Measurements from ENCODE around the gene GABRB1. TPM values are rescaled to one million over a fixed set of nuclear protein-coding genes. Genes with fewer than 3 reads are reported as not detected.

GABRB1 gene
- total RNA-seq, 1 donor from 2014 or later, result 0.47 TPM

- DNase-seq (ENCODE audit: extremely low read depth, low read depth, low spot score), result no peak
Observed at GRCh38 chr4:47045261-47045660, 13.9 kb downstream of the GABRB1 start.

- no peak for DNase-seq (ENCODE audit: extremely low read depth, low read depth, low spot score)
Observed at GRCh38 chr4:47049347-47049746, 18.0 kb downstream of the GABRB1 start.

DNA sequence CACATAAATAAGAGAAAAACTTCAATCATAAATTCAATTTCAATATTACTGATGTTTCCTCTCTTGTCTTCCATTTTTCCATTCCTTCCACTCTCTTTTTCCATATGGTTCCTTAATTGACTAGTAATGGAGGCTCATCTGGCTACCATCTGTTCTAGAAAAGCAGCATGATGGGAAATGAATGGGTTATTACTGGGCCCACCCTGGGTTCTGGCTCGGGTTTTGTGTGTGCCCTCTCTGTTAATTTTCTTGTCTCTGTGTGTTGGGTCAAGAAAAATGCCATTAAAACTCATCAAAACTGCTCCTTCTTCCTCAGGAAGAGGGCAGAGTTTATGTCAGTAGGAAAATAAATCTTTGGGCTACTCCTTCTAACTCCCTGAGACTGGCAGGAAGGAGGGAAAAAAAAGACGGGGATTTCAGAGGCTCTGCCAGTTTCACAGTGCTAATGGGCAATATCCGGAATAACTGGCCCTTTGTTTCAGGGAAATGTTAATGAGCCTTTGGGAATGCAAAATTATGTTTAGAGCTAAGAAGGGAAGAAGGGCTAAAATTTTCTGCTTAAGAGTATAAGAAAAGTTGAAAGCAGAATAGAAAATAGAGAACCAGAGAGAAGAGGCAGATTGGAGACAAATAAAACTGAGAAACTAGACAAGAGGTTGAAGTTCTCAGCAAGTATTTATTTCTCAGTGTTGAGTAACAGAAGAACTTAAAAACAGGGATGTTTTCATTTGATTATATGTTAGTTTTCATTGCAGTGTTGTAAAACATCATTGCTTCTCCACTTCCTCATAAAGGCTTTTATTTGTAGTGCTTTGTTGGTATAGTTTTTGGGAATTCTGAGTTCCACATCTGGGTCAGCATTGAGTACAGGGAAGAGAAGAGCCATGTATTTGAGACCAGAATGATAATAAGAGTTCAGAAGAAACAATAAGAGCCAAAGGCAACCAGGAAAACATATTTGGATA lies 19.7 kb downstream of the GABRB1 start:
- DNase-seq (ENCODE audit: extremely low read depth, low read depth, low spot score), result no peak

DNA sequence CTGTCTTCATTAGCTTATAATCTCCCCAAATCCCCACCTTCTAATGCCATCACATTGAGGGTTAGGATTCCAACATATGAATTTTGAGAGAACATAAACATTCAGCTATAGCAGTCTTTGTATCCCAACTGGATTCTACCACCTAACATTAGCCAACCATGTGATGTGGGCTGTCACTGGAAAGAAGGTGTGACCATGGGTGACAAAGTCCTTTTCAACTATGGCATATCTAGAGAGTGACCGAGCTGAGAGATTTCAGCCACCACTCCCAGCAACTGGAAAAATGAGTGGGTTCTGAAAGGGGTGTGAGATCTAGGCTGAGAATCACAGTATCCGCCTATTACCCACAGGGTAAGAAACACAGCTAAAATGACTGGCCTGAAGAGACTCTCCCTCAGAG lies 22.1 kb downstream of the GABRB1 start:
- DNase-seq (ENCODE audit: extremely low read depth, low read depth, low spot score), result no peak

- DNase-seq (ENCODE audit: extremely low read depth, low read depth, low spot score), result no peak
Observed at GRCh38 chr4:47054130-47054529, 22.8 kb downstream of the GABRB1 start.

- DNase-seq (ENCODE audit: extremely low read depth, low read depth, low spot score), result no peak
Observed at GRCh38 chr4:47057991-47058390, 26.6 kb downstream of the GABRB1 start.

DNA sequence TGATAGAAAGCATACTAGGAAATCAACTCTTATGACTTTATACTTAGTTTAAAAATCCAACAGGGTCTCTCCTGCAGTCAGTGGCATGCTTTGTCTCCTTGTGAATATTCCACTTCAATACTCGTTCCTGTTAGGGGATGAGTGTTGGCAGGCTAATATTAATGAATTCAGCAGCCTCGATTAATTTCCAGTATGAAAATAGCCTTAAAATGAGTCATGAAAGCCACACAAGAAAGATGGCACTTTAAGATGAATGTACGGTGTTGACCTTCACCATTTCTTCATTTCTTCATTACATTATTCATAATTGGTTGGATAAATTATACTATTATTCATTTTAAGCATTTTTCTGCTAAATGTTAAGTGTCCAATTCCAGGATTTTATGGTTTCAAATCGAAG lies 29.2 kb downstream of the GABRB1 start:
- DNase-seq (ENCODE audit: extremely low read depth, low read depth, low spot score), result no peak

GRCh38 chr4:47061435-47061834 lies 30.1 kb downstream of the GABRB1 start:
- no peak for DNase-seq (ENCODE audit: extremely low read depth, low read depth, low spot score)

GRCh38 chr4:47065051-47065481 lies 33.7 kb downstream of the GABRB1 start:
- no peak for DNase-seq (ENCODE audit: extremely low read depth, low read depth, low spot score)

- DNase-seq (ENCODE audit: extremely low read depth, low read depth, low spot score), result no peak
Observed at GRCh38 chr4:47068986-47069385, 37.6 kb downstream of the GABRB1 start.

DNA sequence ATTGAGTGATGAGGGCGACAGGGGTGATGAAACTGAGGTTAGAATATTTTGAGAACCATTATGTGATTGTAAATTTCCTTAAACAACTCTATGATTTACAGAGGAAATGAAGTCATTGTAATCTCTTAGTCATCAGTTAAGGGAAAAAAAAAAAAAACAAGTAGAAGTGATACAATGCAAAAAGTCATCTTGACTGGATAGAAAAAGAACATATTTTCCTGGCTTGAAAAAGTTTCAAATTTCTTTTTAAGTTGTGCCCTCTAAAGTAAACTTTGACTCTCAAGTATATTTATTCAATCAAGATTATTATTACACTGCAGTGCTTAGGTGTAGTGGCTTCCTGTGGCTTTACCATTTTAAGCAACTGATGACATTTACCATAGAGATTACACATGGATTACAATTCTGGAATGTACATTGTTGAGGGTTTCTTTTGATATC lies 40.6 kb downstream of the GABRB1 start:
- DNase-seq (ENCODE audit: extremely low read depth, low read depth, low spot score), result peak; percentile 12

GRCh38 chr4:47073647-47074046 lies 42.3 kb downstream of the GABRB1 start:
- DNase-seq (ENCODE audit: extremely low read depth, low read depth, low spot score), result no peak

GRCh38 chr4:47074816-47075215 lies 43.4 kb downstream of the GABRB1 start:
- no peak for DNase-seq (ENCODE audit: extremely low read depth, low read depth, low spot score)

DNA sequence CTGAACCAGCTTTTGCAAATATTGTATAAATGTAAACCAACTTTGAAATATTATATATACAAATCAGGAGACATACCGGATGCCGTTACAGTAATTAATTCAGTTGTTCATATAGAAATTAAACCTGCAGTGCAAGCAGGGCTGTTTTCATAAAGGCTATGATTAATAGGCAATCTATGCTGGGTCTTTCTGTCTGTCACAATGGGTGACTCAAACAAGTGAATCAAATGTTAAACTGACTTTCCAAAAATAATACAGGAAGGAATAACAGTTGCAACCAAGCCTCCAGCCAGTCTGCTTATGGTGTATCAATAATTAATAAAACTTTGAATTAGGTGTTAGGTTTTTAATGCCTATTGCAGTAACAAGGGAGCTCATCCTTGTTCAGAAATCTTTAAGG lies 43.9 kb downstream of the GABRB1 start:
- DNase-seq (ENCODE audit: extremely low read depth, low read depth, low spot score), result no peak

GRCh38 chr4:47075919-47076318 lies 44.6 kb downstream of the GABRB1 start:
- no peak for DNase-seq (ENCODE audit: extremely low read depth, low read depth, low spot score)

- no peak for DNase-seq (ENCODE audit: extremely low read depth, low read depth, low spot score)
Observed at GRCh38 chr4:47084111-47084510, 52.7 kb downstream of the GABRB1 start.

DNA sequence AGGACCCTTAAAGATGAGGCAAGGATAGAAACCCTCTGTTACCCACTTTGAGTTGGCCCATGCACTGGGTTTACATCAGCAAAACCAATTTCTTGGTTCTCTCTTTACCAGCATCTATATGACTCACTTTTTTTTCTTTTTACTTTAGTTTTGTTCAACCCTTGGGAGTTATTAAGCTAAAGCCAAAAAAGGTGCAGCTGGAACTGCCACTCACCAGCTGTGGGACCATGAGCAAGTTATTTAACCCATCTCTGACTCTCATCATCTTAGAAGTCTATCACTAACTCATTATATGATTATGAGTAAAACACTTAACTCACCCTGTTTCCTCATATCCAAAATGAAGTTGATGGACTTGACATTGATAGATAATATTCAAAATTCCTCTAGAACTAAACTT lies 53.4 kb downstream of the GABRB1 start:
- DNase-seq (ENCODE audit: extremely low read depth, low read depth, low spot score), result no peak

DNA sequence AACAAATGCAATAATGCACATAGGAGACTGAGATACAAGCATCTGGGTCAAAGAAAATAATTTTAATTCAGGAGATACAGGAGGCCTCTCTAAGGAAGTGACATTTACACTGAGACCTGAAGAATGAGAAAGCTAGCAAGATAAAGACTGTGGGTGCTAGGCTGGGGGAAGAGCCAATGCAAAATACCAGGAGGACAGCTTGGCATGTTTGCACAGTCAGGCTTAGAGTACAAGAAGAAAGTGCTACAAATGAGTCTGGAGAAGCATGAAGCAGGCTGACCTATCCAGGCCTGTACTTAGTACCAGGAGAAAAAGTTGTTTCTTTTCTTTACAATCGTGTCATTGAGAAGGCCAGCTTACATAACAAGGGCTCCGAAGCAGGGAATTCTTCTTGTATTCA lies 56.9 kb downstream of the GABRB1 start:
- no peak for DNase-seq (ENCODE audit: extremely low read depth, low read depth, low spot score)

GRCh38 chr4:47095884-47096283 lies 64.5 kb downstream of the GABRB1 start:
- no peak for DNase-seq (ENCODE audit: extremely low read depth, low read depth, low spot score)

DNA sequence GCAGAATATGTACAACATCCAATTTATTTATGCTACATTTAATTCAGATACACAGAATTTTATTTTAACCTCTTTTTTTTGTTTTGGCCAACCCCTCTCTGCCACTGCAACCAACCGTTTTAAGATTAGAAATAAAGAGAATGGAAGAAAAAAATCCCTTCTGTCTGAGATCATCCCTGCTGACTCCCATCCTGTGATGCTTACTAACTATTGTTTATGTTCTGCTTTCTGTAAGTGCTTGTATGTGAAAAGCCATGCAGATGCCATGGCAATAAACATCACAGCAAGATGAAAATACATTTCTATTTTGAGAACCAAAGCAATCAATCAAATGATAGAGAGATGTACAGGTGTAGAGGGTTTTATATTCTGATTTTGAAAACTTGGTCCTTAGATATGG lies 70.1 kb downstream of the GABRB1 start:
- no peak for DNase-seq (ENCODE audit: extremely low read depth, low read depth, low spot score)

DNA sequence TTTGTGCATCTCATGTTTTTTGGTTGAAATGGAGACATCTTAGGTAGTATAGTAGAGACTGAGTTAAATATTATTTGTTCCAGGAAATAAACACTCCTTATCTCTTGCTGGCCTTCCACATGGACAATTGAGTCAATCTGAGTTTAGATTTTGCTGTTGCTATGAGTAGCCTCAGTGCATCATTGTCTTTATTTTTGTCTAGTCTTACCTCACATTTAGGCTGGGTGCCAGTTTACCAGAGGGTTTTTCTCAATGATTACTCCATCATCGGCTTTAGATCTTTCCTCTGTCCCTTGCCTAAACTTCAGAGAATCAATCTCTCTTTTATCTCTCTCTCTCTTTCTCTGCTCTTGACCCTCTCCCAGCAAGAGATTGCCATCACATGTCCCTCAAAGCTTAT lies 73.6 kb downstream of the GABRB1 start:
- no peak for DNase-seq (ENCODE audit: extremely low read depth, low read depth, low spot score)

GRCh38 chr4:47106561-47106960 lies 75.2 kb downstream of the GABRB1 start:
- DNase-seq (ENCODE audit: extremely low read depth, low read depth, low spot score), result no peak

All from glomerular endothelial cell (primary cell).